ENCODE data around the gene CPB2.

Gene CPB2

DNA sequence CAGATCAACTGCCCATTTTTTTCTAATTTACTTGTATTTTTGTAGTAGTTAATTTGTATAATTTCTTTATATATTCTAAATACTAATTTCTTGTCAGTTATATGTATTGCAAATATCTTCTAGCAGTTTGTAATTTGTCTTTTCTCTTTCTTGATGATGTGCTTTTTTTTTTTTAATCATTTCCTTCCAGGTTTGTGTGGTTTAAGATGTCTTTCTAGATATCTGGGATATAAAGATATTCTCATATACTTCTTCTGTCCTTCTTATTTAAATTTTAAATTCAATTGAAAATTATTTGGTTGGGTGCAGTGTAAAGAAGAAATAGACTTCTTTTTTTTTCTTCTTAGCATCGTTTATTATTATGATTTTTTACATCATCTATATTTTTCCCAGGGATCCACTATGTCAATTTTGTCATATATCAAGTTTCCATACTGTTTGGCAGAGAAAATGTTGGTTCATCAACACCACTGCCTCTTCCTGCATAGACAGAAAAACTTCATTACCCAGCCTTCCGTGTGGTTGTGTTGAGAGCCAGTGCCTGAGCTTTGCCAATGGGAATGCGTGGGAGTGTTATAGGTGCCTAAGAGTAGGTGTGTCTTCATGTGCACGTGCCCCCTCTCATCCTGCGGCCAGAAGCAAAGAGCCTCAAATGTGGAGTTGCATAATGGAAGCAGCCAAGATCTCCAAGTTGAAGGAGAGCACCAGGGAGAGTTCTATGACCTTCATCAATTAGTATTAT lies 15.8 kb downstream of the CPB2 start:
- TF ChIP-seq, protein P1, sequence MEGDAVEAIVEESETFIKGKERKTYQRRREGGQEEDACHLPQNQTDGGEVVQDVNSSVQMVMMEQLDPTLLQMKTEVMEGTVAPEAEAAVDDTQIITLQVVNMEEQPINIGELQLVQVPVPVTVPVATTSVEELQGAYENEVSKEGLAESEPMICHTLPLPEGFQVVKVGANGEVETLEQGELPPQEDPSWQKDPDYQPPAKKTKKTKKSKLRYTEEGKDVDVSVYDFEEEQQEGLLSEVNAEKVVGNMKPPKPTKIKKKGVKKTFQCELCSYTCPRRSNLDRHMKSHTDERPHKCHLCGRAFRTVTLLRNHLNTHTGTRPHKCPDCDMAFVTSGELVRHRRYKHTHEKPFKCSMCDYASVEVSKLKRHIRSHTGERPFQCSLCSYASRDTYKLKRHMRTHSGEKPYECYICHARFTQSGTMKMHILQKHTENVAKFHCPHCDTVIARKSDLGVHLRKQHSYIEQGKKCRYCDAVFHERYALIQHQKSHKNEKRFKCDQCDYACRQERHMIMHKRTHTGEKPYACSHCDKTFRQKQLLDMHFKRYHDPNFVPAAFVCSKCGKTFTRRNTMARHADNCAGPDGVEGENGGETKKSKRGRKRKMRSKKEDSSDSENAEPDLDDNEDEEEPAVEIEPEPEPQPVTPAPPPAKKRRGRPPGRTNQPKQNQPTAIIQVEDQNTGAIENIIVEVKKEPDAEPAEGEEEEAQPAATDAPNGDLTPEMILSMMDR (IDR thresholded peaks at IDR 0.05; ENCODE audit: low read depth, low read length) = no peak
- DNase-seq = no peak
- H3K4me3 ChIP-seq (ENCODE audit: low read depth, low read length) = no peak overlapping the region
- no peaks in the 10 kb centered on the region for H3K27me3 ChIP-seq (ENCODE audit: insufficient read depth, low read depth, severe bottlenecking)
- no peaks in the 10 kb centered on the region for H3K36me3 ChIP-seq
- H3K9me3 ChIP-seq (ENCODE audit: severe bottlenecking) = no peaks in the 10 kb centered on the region
- no peak overlapping the region for H3K27ac ChIP-seq

DNA sequence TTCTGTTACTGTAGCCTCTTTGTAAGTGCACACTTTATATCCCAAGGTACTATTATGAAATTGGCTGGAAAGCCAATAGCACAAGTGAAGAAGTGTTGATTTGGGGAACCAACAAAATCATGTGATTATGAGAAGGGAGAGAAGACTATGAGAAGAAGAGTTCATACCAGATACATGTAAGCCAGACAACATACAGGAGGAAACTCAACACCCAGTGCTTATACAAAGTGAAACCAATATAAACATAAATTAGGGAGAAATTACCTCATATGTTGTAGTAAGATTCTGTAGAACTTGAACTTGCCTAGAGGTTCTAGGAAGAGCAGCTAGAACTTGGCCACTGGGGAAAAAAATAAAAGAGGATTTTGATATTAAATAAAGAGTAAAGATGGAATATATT lies 17.4 kb downstream of the CPB2 start:
- Histone ChIP-seq H3K4me3 (ENCODE audit: low read depth, low read length) (no peak overlapping the region), H3K9me3 (ENCODE audit: severe bottlenecking) (no peaks in the 10 kb centered on the region), H3K27ac (no peak overlapping the region), H3K27me3 (ENCODE audit: insufficient read depth, low read depth, severe bottlenecking) (no peaks in the 10 kb centered on the region), H3K36me3 (no peaks in the 10 kb centered on the region)
- TF ChIP-seq, protein P1 (IDR thresholded peaks at IDR 0.05; ENCODE audit: low read depth, low read length) = no peak
- no peak for DNase-seq

DNA sequence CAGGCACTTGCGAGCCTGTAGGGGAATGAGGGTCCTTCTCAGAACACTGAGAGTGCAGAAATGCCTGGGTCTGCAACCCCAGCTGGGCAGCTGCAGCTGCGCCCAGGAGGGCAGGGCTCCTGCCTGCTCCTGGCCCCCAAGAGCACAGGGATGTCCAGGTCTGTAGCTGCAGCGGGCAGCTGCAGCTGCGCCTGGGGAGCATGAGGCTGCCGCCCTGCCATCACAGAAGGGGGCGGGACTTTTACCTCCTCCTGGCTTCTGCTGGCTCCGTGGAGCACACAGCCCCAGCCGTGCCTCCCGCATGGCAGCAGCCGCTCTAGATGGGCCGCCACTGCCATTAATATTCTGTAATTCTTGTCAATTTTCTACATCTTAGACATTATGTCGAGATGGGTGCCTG lies 17.8 kb downstream of the CPB2 start:
- Histone ChIP-seq H3K9me3 (ENCODE audit: severe bottlenecking) (no peaks in the 10 kb centered on the region), H3K27ac (no peak overlapping the region), H3K27me3 (ENCODE audit: insufficient read depth, low read depth, severe bottlenecking) (no peaks in the 10 kb centered on the region), H3K4me3 (ENCODE audit: low read depth, low read length) (no peak overlapping the region), H3K36me3 (no peaks in the 10 kb centered on the region)
- no peak for DNase-seq
- TF ChIP-seq, protein P1 (IDR thresholded peaks at IDR 0.05; ENCODE audit: low read depth, low read length) = no peak

DNA sequence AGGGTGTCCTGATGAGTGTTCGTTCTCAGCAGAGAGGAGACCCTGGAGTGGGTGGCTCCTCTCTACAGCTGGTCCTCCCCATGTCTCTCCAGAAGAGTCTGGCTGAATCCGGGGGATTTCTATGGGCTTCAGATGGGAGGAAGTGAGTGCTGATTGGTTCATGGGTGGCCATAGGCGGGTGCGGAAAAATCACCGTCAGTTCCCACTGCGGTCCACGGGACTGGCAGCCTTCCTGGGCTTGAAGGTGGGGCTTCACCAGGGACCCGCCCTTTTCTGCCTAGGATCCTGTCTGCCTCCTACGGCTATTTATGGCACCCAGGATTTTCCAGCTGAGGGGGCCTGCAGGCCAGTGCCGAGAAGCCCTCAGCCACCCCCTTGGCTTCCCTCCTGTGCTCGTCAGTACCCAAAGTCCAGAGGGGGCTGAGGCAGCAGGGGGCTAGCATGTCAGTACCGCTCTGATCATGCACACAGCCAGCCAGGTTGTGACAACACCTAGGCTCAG lies 18.4 kb downstream of the CPB2 start:
- TF ChIP-seq, protein P1 (IDR thresholded peaks at IDR 0.05; ENCODE audit: low read depth, low read length) = no peak
- H3K4me3 ChIP-seq (ENCODE audit: low read depth, low read length) = no peak overlapping the region
- no peak for DNase-seq

DNA sequence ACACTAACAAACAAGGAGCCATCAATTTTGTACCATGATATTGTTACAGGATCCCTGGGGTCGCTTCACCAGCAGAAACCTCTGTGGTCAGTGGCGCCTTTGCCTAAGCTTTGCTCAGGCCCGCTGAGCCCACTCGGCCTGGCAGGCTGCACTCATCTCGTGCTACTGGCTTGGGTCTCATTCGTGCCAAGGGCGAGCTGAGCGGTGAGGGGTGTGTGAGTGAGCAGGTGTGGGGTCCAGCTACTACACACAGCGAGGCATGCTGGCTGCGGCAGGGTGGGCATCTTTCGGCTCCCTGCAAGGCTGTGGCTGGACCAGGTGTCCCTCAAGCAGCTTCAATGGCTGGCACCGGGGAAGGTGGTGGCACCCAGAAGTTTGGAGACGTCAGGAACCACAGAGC lies 19.1 kb downstream of the CPB2 start:
- H3K9me3 ChIP-seq (ENCODE audit: severe bottlenecking) = no peaks in the 10 kb centered on the region
- H3K4me3 ChIP-seq (ENCODE audit: low read depth, low read length) = no peak overlapping the region
- no peak overlapping the region for H3K27ac ChIP-seq
- DNase-seq = no peak
- H3K36me3 ChIP-seq = no peaks in the 10 kb centered on the region
- no peaks in the 10 kb centered on the region for H3K27me3 ChIP-seq (ENCODE audit: insufficient read depth, low read depth, severe bottlenecking)
- TF ChIP-seq, protein P1 (IDR thresholded peaks at IDR 0.05; ENCODE audit: low read depth, low read length) = no peak

More for the DNA sequence above, 18.4 kb downstream of the CPB2 start:
- Histone ChIP-seq H3K27ac (no peak overlapping the region), H3K36me3 (no peaks in the 10 kb centered on the region), H3K27me3 (ENCODE audit: insufficient read depth, low read depth, severe bottlenecking) (no peaks in the 10 kb centered on the region), H3K9me3 (ENCODE audit: severe bottlenecking) (no peaks in the 10 kb centered on the region)

DNA sequence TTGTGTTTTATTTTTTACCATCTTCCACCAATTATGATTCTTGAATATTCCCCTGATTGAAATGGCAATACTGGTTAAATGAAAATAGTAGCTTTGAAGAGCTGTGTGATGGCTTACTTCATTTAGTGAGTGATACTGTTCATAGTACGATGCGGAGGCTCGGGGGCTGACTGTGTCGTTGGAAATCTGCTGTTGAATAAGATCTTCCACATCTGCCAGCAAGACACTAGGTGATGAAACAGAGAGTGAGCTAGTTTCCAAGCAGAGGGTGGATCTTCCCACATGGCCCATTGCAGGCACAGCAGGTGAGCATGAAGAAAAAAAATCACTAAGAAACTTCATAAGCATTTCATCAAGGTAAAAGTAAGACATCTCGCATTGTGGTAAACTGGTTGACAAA lies 22.5 kb downstream of the CPB2 start:
- Histone ChIP-seq H3K4me3 (ENCODE audit: low read depth, low read length) (no peak overlapping the region), H3K36me3 (no peaks in the 10 kb centered on the region), H3K9me3 (ENCODE audit: severe bottlenecking) (no peaks in the 10 kb centered on the region), H3K27me3 (ENCODE audit: insufficient read depth, low read depth, severe bottlenecking) (no peaks in the 10 kb centered on the region), H3K27ac (no peak overlapping the region)
- DNase-seq = no peak
- TF ChIP-seq, protein P1 (IDR thresholded peaks at IDR 0.05; ENCODE audit: low read depth, low read length) = no peak

Measured in WERI-Rb-1 (cell line).